ENCODE results near the gene BTNL2.

BTNL2 gene

GRCh38 chr6:32430179-32430578 lies 23.2 kb upstream of the BTNL2 start:
- ATAC-seq: no peak
- TF ChIP-seq ZNF565 (CRISPR knock-in tag; conservative IDR thresholded peaks at IDR 0.05; ENCODE audit: low read depth): no peak
- no peak for TF ChIP-seq TCF4 (CRISPR knock-in tag; IDR thresholded peaks at IDR 0.05; ENCODE audit: borderline replicate concordance)
- TF ChIP-seq ZNF70 (CRISPR knock-in tag; IDR thresholded peaks at IDR 0.05): no peak
- no peak for TF ChIP-seq CSRNP3 (CRISPR knock-in tag; IDR thresholded peaks at IDR 0.05)
- no peak for TF ChIP-seq ZFP30 (CRISPR knock-in tag; IDR thresholded peaks at IDR 0.05)
- no peak for TF ChIP-seq ZFP3 (CRISPR knock-in tag; IDR thresholded peaks at IDR 0.05)
- TF ChIP-seq RARB (CRISPR knock-in tag; IDR thresholded peaks at IDR 0.05): no peak
- no peak for TF ChIP-seq POU6F1 (CRISPR knock-in tag; IDR thresholded peaks at IDR 0.05; ENCODE audit: borderline replicate concordance, low read depth)
- no peak for TF ChIP-seq ESRRG (CRISPR knock-in tag; IDR thresholded peaks at IDR 0.05)
- no peak for TF ChIP-seq ISL1 (CRISPR knock-in tag; IDR thresholded peaks at IDR 0.05)
- TF ChIP-seq SNAI2 (CRISPR knock-in tag; IDR thresholded peaks at IDR 0.05): no peak
- no peak for TF ChIP-seq PPARA (CRISPR knock-in tag; IDR thresholded peaks at IDR 0.05; ENCODE audit: borderline replicate concordance)
- TF ChIP-seq TSHZ2 (CRISPR knock-in tag; IDR thresholded peaks at IDR 0.05): no peak
- TF ChIP-seq ZC3H10 (CRISPR knock-in tag; IDR thresholded peaks at IDR 0.05): no peak
- TF ChIP-seq ARNTL (CRISPR knock-in tag; IDR thresholded peaks at IDR 0.05; ENCODE audit: borderline replicate concordance, low read depth): no peak
- TF ChIP-seq BACH2 (CRISPR knock-in tag; IDR thresholded peaks at IDR 0.05; ENCODE audit: borderline replicate concordance): no peak

GRCh38 chr6:32427934-32428474 lies 21.0 kb upstream of the BTNL2 start:
- ATAC-seq: no peak
- no peak for TF ChIP-seq TOX (CRISPR knock-in tag; IDR thresholded peaks at IDR 0.05; ENCODE audit: borderline replicate concordance)
- no peak for TF ChIP-seq ZFP3 (CRISPR knock-in tag; IDR thresholded peaks at IDR 0.05)
- TF ChIP-seq BACH2 (CRISPR knock-in tag; IDR thresholded peaks at IDR 0.05; ENCODE audit: borderline replicate concordance): no peak

- TF ChIP-seq CREB5 (CRISPR knock-in tag; IDR thresholded peaks at IDR 0.05; ENCODE audit: low read depth): no peak
- no peak for TF ChIP-seq SNAI2 (CRISPR knock-in tag; IDR thresholded peaks at IDR 0.05)
- TF ChIP-seq GLIS3 (CRISPR knock-in tag; IDR thresholded peaks at IDR 0.05): no peak
- no peak for TF ChIP-seq ISL1 (CRISPR knock-in tag; IDR thresholded peaks at IDR 0.05)
- TF ChIP-seq ARNTL (CRISPR knock-in tag; IDR thresholded peaks at IDR 0.05; ENCODE audit: borderline replicate concordance, low read depth): no peak
- no peak for TF ChIP-seq ZFP30 (CRISPR knock-in tag; IDR thresholded peaks at IDR 0.05)
- no peak for TF ChIP-seq ZC3H10 (CRISPR knock-in tag; IDR thresholded peaks at IDR 0.05)
- TF ChIP-seq ZNF8 (CRISPR knock-in tag; IDR thresholded peaks at IDR 0.05): no peak
- no peak for TF ChIP-seq ZFP3 (CRISPR knock-in tag; IDR thresholded peaks at IDR 0.05)
- no peak for TF ChIP-seq CSDC2 (CRISPR knock-in tag; IDR thresholded peaks at IDR 0.05)
- no peak for ATAC-seq
These were observed 20.2 kb upstream of the BTNL2 start for GRCh38 chr6:32427218-32427617.

- no peak for ATAC-seq
- TF ChIP-seq TSHZ2 (CRISPR knock-in tag; IDR thresholded peaks at IDR 0.05): no peak
- no peak for TF ChIP-seq PPARA (CRISPR knock-in tag; IDR thresholded peaks at IDR 0.05; ENCODE audit: borderline replicate concordance)
- no peak for TF ChIP-seq RARB (CRISPR knock-in tag; IDR thresholded peaks at IDR 0.05)
These were observed 19.4 kb upstream of the BTNL2 start for GRCh38 chr6:32426338-32426737.

Data from SK-N-SH treated with all-trans-retinoic acid at 6 μM for 48 hours (cell line).